ENCODE results near the gene CD163L1. TPM values are rescaled to one million over a fixed set of nuclear protein-coding genes. Genes with fewer than 3 reads are reported as not detected.

The CD163L1 gene
- total and polyA plus RNA-seq, 9 of the 15 experiments (the other 6 are each of a cell fraction or from before 2014, with no cell fraction given), result 0.54 to 9.2 (median 2.0) TPM

GRCh38 chr12:7354529-7354928 is 89.4 kb downstream of the CD163L1 start:
- Histone ChIP-seq H3K9me1 (ENCODE audit: control insufficient read depth, insufficient read depth, low read length) (no peaks in the 10 kb centered on the region), H3K27ac (ENCODE audit: extremely low read depth, low read depth, low read length) (no peak overlapping the region), H3K4me2 (ENCODE audit: insufficient read depth, low read length) (no peak overlapping the region), H3K27me3 (ENCODE audit: control insufficient read depth in 2 of 2, insufficient read depth in 2 of 2, low read length in 2 of 2) (no peaks in the 10 kb centered on the region), H3K79me2 (ENCODE audit: control insufficient read depth, insufficient read depth, low read length) (no peaks in the 10 kb centered on the region), H3K9me3 (replicated peaks; ENCODE audit: control insufficient read depth, insufficient read depth, low read depth, low read length) (no peaks in the 10 kb centered on the region), H2AFZ (ENCODE audit: low read depth, low read length) (no peak overlapping the region), H3K4me3 (no peak overlapping the region), H3K9ac (ENCODE audit: insufficient read depth in 1 of 2, low read depth in 2 of 2, low read length in 2 of 2) (no peak overlapping the region), H3K4me1 (replicated peaks in 1 of 2; ENCODE audit: control insufficient read depth in 2 of 2, insufficient read depth in 2 of 2, low read length in 2 of 2) (peaks cover 0 to 6% of the 10 kb centered on the region in 2 experiments; a peak in 2 of 5 replicates), H3K36me3 (ENCODE audit: control insufficient read depth, insufficient read depth, low read length) (no peaks in the 10 kb centered on the region), H4K20me1 (replicated peaks; ENCODE audit: control insufficient read depth, insufficient read depth, low read length) (no peaks in the 10 kb centered on the region)
- DNase-seq (ENCODE audit: extremely low read depth in 1 of 4, low spot score in 3 of 4) (no peak), FAIRE-seq (no peak), ATAC-seq (no peak)
- 30% methylated on average over 4 of the region's 4 CpGs for WGBS (ENCODE audit: insufficient coverage, low coverage, missing lambda C conversion rate)
- ChIA-PET POLR2A (no interaction called here), CTCF (ENCODE audit: low intra/inter-chr PET ratio) (no interaction called here)
- in situ Hi-C loops (cut with MboI) (no loop called here), intact Hi-C loops (cut with micrococcal nuclease) (no loop called here)
- TF ChIP-seq CREB3 (tag; conservative IDR thresholded peaks at IDR 0.05; ENCODE audit: low read depth) (no peak), TAF9B (IDR thresholded peaks at IDR 0.05; ENCODE audit: partially characterized antibody) (no peak), DMBX1 (CRISPR knock-in tag; IDR thresholded peaks at IDR 0.05; ENCODE audit: borderline replicate concordance) (no peak), MBD2 (IDR thresholded peaks at IDR 0.05; ENCODE audit: borderline replicate concordance, low read depth) (no peak), TCFL5 (CRISPR knock-in tag; conservative IDR thresholded peaks at IDR 0.05) (no peak), MAFK (IDR thresholded peaks at IDR 0.05; ENCODE audit: low read length) (no peak), GATAD2B (IDR thresholded peaks at IDR 0.05; ENCODE audit: borderline replicate concordance) (no peak), TEAD1 (CRISPR knock-in tag; IDR thresholded peaks at IDR 0.05) (no peak)
- BruUV-seq (replicated peaks), result no TSS peak

Measured in K562 (cell line).